MM.1S (cell line): ENCODE measurements around the gene MLANA.

Source experiments
- CTCF ChIP-seq: fragments of 300-600 bp; sonication (generic); IDR thresholded peaks from 2 replicates; pipeline ENCODE4 v1.5.1; 2016; ENCODE audit warnings: antibody characterized with exemption, low read length, mixed read lengths
- EZH2 ChIP-seq: fragments of 300-600 bp; sonication (generic); optimal IDR thresholded peaks from 2 replicates; pipeline ENCODE3; 2017; ENCODE audit warnings: low read depth, mild to moderate bottlenecking, antibody characterized with exemption, low read length, mixed read lengths
- EZH2phosphoT487 ChIP-seq: fragments of 300-600 bp; sonication (generic); IDR thresholded peaks from 2 replicates; pipeline ENCODE4 v1.6.1; 2018; ENCODE audit warnings: antibody characterized with exemption, low read length

DNA sequence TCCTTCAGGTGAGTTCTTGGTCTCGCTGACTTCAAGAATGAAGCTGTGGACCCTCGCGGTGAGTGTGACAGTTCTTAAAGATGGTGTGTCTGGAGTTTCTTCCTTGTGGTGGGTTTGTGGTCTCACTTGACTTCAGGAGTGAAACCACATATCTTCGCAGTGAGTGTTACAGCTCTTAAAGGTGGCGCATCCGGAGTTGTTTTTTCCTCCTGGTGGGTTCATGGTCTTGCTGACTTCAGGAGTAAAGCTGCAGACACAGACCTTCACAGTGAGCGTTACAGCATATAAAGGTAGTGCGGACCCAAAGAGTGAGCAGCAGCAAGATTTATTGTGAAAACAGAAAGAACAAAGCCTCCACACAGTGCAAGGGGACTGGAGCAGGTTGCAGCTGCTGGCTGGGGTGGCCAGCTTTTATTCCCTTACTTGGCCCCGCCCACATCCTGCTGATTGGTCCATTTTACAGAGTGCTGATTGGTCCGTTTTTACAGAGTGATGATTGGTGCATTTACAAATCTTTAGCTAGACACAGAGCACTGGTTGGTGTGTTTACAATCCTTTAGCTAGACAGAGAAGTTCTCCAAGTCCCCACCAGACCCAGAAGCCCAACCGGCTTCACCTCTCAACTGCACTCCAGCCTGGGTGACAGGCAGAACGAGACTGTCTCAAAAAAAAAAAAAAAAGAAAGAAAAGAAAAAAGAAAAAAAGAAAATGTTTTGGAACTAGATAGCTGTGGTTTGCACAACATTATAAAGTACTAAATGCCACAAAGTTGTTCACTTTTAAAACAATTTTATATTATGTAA, 48.7 kb upstream of the MLANA start:
- no peak for TF ChIP-seq CTCF
- no peak for TF ChIP-seq EZH2
- TF ChIP-seq EZH2phosphoT487, result no peak
